HCT116 (cell line): ENCODE data around the gene AMER2. TPM values are rescaled to one million over a fixed set of nuclear protein-coding genes. Genes with fewer than 3 reads are reported as not detected.

Source experiments
- ATAC-seq: fragments of 200-7000 bp; cut with Tn5 transposase; 2 replicates; pipeline ENCODE4 v1.9.1; 2020; ENCODE audit warnings: mild to moderate bottlenecking, moderate library complexity
- BruUV-seq: library from RNA; stranded (reverse); fragments of 400-500 nt; replicated peaks from 2 replicates; lab custom pipeline; 2021; lab: Mats Ljungman, UMichigan
- CTCF ChIA-PET: fragments of 300-600 bp; sonication (Branson Sonifier 250); formaldehyde crosslinking; loops from one replicate; lab custom pipeline; 2021; ENCODE audit warnings: antibody characterized with exemption; lab: Charles Lee
- POLR2A ChIA-PET: fragments of 300-600, 350-600 bp; sonication (Branson Sonifier 250); formaldehyde crosslinking; loops from one replicate; lab custom pipeline; 2021; ENCODE audit warnings: antibody characterized with exemption; lab: Charles Lee
- RAD21 ChIA-PET, 2 experiments: fragments of 300-600 bp; sonication (Branson Sonifier 250); formaldehyde crosslinking; loops; one replicate each; lab custom pipeline; 2023; ENCODE audit warnings: low total read pairs in 2 of 2; ENCODE audit not compliant: uncharacterized antibody in 2 of 2, unreplicated experiment in 2 of 2, low non-redundant PET in 1 of 2; lab: Charles Lee
- DNase-seq: peaks from one replicate; pipeline ENCODE4 v3.0.0-alpha.2; 2010; ENCODE audit warnings: low read depth, low spot score
- H2AFZ ChIP-seq: fragments of 200-600 bp; shearing (Covaris generic), sonication (generic); 2 replicates; pipeline ENCODE4 v1.6.1; 2017; ENCODE audit warnings: low read depth, mixed run types, mixed read lengths, antibody characterized with exemption, low read length; ENCODE audit not compliant: poor library complexity, severe bottlenecking
- H3K27ac ChIP-seq: 2 replicates; pipeline ENCODE4 v1.5.1; 2012; ENCODE audit warnings: low read depth, low read length
- H3K27me3 ChIP-seq: fragments of 200-600 bp; sonication (generic); 2 replicates; pipeline ENCODE4 v1.6.1; 2016; ENCODE audit warnings: mixed run types, low read length, mixed read lengths; ENCODE audit not compliant: insufficient read depth
- H3K36me3 ChIP-seq, 2 experiments: fragments of 200-500 bp in 1 of 2; fragments of 200-600 bp in 1 of 2; sonication (Bioruptor generic) in 1 of 2; sonication (generic) in 1 of 2; 2 replicates each; pipeline versions ENCODE4 v1.5.1 to v1.6.1; 2014 to 2016; ENCODE audit warnings: low read length in 2 of 2, inconsistent platforms in 1 of 2, mixed read lengths in 1 of 2, mixed run types in 1 of 2; ENCODE audit not compliant: insufficient read depth in 2 of 2, control insufficient read depth in 1 of 2
- H3K4me1 ChIP-seq, 2 experiments: fragments of 200-600 bp in 1 of 2; sonication (generic) in 1 of 2; 2 replicates each; pipeline versions ENCODE4 v1.5.1 to v1.6.1; 2012 to 2017; ENCODE audit warnings: low read length in 2 of 2, inconsistent platforms in 1 of 2, mild to moderate bottlenecking in 1 of 2, mixed read lengths in 1 of 2, mixed run types in 1 of 2, moderate library complexity in 1 of 2; ENCODE audit not compliant: insufficient read depth in 2 of 2, control insufficient read depth in 1 of 2
- H3K4me2 ChIP-seq: fragments of 200-600 bp; sonication (generic); 2 replicates; pipeline ENCODE4 v1.6.1; 2017; ENCODE audit warnings: mixed run types, low read length, mixed read lengths
- H3K4me3 ChIP-seq, 2 experiments: fragments of 200-600 bp in 1 of 2; sonication (generic) in 1 of 2; replicated peaks in 1 of 2; 2 replicates each; pipeline ENCODE4 v1.5.1; 2011 to 2016; ENCODE audit warnings: low read length in 2 of 2, control low read depth in 1 of 2, low read depth in 1 of 2, mild to moderate bottlenecking in 1 of 2, mixed read lengths in 1 of 2, mixed run types in 1 of 2
- H3K79me2 ChIP-seq: fragments of 200-600 bp; sonication (generic); 2 replicates; pipeline ENCODE4 v1.6.1; 2017; ENCODE audit warnings: mild to moderate bottlenecking, mixed run types, low read length, moderate library complexity, mixed read lengths; ENCODE audit not compliant: insufficient read depth
- H3K9ac ChIP-seq: fragments of 200-600 bp; sonication (generic); 2 replicates; pipeline ENCODE4 v1.6.1; 2016; ENCODE audit warnings: low read length, mixed read lengths
- H3K9me2 ChIP-seq: fragments of 200-600 bp; sonication (generic), shearing (Covaris generic); 2 replicates; pipeline ENCODE4 v1.6.1; 2017; ENCODE audit warnings: mixed run types, mild to moderate bottlenecking, moderate library complexity; ENCODE audit not compliant: insufficient read depth
- H3K9me3 ChIP-seq, 2 experiments: fragments of 200-500 bp in 1 of 2; fragments of 200-600 bp in 1 of 2; sonication (Bioruptor generic) in 1 of 2; sonication (generic) in 1 of 2; 2 replicates each; pipeline ENCODE4 v1.6.1; 2014 to 2017; ENCODE audit warnings: low read length in 2 of 2, mixed read lengths in 2 of 2, inconsistent platforms in 1 of 2, low read depth in 1 of 2, mild to moderate bottlenecking in 1 of 2, mixed run types in 1 of 2, moderate library complexity in 1 of 2; ENCODE audit not compliant: control insufficient read depth in 1 of 2, insufficient read depth in 1 of 2
- H4K20me1 ChIP-seq: fragments of 200-600 bp; sonication (generic), shearing (Covaris generic); 2 replicates; pipeline ENCODE4 v1.6.1; 2017; ENCODE audit warnings: mixed run types, mild to moderate bottlenecking, moderate library complexity; ENCODE audit not compliant: insufficient read depth
- EZH2phosphoT487 ChIP-seq: fragments of 200-600 bp; IDR thresholded peaks from 2 replicates; pipeline ENCODE4 v1.6.1; 2018; ENCODE audit warnings: antibody characterized with exemption, borderline replicate concordance
- ZNF274 ChIP-seq: fragments of 200-500 bp; sonication (Bioruptor generic); IDR thresholded peaks from 2 replicates; pipeline ENCODE4 v1.6.1; 2014; ENCODE audit warnings: mild to moderate bottlenecking, low read depth, low read length, inconsistent platforms
- intact Hi-C: fragments of 100-400 bp; cut with micrococcal nuclease; formaldehyde crosslinking; loops from 2 replicates; pipeline ENCODE4 v1.10.0; 2022
- total RNA-seq: library from RNA; stranded (reverse); gene quantifications from one replicate; pipeline ENCODE4 v1.2.1, GENCODE V29; 2021; ENCODE audit not compliant: unreplicated experiment
- TF ChIP-seq, protein P1 (sequence below), 3 experiments: fragments of 200-600 bp in 1 of 3; sonication (generic) in 1 of 3; IDR thresholded peaks in 2 of 3; conservative IDR thresholded peaks in 1 of 3; 2 replicates each; pipeline ENCODE4 v1.5.1; 2012 to 2017; ENCODE audit warnings: low read depth in 2 of 3, low read length in 2 of 3, antibody characterized with exemption in 1 of 3, borderline replicate concordance in 1 of 3, control low read depth in 1 of 3, mild to moderate bottlenecking in 1 of 3, mixed read lengths in 1 of 3, mixed run types in 1 of 3, moderate library complexity in 1 of 3; ENCODE audit not compliant: insufficient read depth in 1 of 3
- TF ChIP-seq, protein P2 (sequence below): IDR thresholded peaks from 2 replicates; pipeline ENCODE4 v1.6.1; 2012
- TF ChIP-seq, protein P3 (sequence below): IDR thresholded peaks from 2 replicates; pipeline ENCODE4 v1.6.1; 2012; ENCODE audit warnings: low read depth

Gene AMER2
- total RNA-seq, 1 experiment from 2014 or later: not detected

DNA sequence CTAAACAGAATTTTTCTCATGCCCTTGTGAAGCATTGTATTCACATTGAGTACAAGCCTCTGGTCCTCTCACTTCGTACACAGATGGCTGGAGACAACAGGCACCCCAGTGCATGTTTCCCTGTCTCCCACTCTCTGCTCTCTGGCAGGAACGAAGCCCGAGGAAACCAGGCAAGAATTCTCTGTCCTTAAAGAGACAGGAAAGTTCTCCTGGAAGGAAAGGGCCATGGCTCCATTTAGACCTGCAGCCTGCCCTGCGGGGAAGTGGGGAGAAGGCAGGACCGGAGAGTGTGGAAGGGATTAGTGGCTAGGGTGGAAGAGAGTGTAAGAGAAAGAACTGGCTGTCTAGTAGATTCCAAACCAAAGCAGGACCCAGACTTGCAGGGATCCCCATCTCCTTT is 15.5 kb upstream of the AMER2 start:
- intact Hi-C loops: no loop called here
- ChIA-PET POLR2A (no interaction called here), RAD21 (no interaction called here), CTCF (no interaction called here)
- ATAC-seq (no peak), DNase-seq (no peak)
- BruUV-seq: no TSS peak
- Histone ChIP-seq H2AFZ (no peak overlapping the region), H3K79me2 (no peaks in the 10 kb centered on the region), H3K4me3 (no peak overlapping the region), H3K9ac (no peak overlapping the region), H3K27ac (no peak overlapping the region), H3K9me3 (no peaks in the 10 kb centered on the region), H3K4me1 (no peaks in the 10 kb centered on the region), H3K36me3 (no peaks in the 10 kb centered on the region), H3K27me3 (peaks cover 52% of the 10 kb centered on the region), H4K20me1 (no peaks in the 10 kb centered on the region), H3K4me2 (no peak overlapping the region), H3K9me2 (no peaks in the 10 kb centered on the region)
- TF ChIP-seq, protein P1, sequence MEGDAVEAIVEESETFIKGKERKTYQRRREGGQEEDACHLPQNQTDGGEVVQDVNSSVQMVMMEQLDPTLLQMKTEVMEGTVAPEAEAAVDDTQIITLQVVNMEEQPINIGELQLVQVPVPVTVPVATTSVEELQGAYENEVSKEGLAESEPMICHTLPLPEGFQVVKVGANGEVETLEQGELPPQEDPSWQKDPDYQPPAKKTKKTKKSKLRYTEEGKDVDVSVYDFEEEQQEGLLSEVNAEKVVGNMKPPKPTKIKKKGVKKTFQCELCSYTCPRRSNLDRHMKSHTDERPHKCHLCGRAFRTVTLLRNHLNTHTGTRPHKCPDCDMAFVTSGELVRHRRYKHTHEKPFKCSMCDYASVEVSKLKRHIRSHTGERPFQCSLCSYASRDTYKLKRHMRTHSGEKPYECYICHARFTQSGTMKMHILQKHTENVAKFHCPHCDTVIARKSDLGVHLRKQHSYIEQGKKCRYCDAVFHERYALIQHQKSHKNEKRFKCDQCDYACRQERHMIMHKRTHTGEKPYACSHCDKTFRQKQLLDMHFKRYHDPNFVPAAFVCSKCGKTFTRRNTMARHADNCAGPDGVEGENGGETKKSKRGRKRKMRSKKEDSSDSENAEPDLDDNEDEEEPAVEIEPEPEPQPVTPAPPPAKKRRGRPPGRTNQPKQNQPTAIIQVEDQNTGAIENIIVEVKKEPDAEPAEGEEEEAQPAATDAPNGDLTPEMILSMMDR (IDR thresholded peaks at IDR 0.05 in 2 of 3, conservative IDR thresholded peaks at IDR 0.05 in 1 of 3; ENCODE audit: borderline replicate concordance in 1 of 3, insufficient read depth in 1 of 3, low read depth in 2 of 3, low read length in 2 of 3): no peak
- TF ChIP-seq, protein P2, sequence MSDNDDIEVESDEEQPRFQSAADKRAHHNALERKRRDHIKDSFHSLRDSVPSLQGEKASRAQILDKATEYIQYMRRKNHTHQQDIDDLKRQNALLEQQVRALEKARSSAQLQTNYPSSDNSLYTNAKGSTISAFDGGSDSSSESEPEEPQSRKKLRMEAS: no peak
- TF ChIP-seq, protein P3, sequence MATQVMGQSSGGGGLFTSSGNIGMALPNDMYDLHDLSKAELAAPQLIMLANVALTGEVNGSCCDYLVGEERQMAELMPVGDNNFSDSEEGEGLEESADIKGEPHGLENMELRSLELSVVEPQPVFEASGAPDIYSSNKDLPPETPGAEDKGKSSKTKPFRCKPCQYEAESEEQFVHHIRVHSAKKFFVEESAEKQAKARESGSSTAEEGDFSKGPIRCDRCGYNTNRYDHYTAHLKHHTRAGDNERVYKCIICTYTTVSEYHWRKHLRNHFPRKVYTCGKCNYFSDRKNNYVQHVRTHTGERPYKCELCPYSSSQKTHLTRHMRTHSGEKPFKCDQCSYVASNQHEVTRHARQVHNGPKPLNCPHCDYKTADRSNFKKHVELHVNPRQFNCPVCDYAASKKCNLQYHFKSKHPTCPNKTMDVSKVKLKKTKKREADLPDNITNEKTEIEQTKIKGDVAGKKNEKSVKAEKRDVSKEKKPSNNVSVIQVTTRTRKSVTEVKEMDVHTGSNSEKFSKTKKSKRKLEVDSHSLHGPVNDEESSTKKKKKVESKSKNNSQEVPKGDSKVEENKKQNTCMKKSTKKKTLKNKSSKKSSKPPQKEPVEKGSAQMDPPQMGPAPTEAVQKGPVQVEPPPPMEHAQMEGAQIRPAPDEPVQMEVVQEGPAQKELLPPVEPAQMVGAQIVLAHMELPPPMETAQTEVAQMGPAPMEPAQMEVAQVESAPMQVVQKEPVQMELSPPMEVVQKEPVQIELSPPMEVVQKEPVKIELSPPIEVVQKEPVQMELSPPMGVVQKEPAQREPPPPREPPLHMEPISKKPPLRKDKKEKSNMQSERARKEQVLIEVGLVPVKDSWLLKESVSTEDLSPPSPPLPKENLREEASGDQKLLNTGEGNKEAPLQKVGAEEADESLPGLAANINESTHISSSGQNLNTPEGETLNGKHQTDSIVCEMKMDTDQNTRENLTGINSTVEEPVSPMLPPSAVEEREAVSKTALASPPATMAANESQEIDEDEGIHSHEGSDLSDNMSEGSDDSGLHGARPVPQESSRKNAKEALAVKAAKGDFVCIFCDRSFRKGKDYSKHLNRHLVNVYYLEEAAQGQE: no peak
- TF ChIP-seq ZNF274: no peak
- no peak for TF ChIP-seq EZH2phosphoT487
